Body of pancreas (tissue), 4 donors: ENCODE data around the gene ID2. TPM values are rescaled to one million over a fixed set of nuclear protein-coding genes. Genes with fewer than 3 reads are reported as not detected.

ENCODE experiments used
- ATAC-seq: fragments of 150-250 bp; one replicate; pipeline ENCODE4 v1.9.1; 2016
- DNase-seq, 4 donors: peaks; one replicate each; pipeline ENCODE4 v3.0.0-alpha.2; 2019
- H3K27ac ChIP-seq, 4 donors: fragments of 200-600 bp; sonication (generic); 1 replicate in 3 of 4; 2 replicates in 1 of 4; pipeline versions ENCODE4 v1.5.1 to v1.6.1; 2016 to 2019; ENCODE audit warnings: mild to moderate bottlenecking in 1 of 4, mixed read lengths in 1 of 4, moderate library complexity in 1 of 4
- H3K27me3 ChIP-seq, 2 donors: fragments of 200-600 bp; sonication (generic); one replicate each; pipeline ENCODE4 v1.6.0; 2016; ENCODE audit warnings: mild to moderate bottlenecking in 1 of 2
- H3K36me3 ChIP-seq, 2 donors: fragments of 200-600 bp; sonication (generic); replicated peaks in 1 of 2; 2 replicates each; pipeline ENCODE4 v1.5.1; 2016; ENCODE audit warnings: low read depth in 2 of 2; ENCODE audit not compliant: insufficient read depth in 1 of 2
- H3K4me1 ChIP-seq: fragments of 200-600 bp; sonication (generic); one replicate; pipeline ENCODE4 v1.6.0; 2016
- H3K4me3 ChIP-seq, 2 donors: fragments of 200-600 bp; sonication (generic); 1 replicate in 1 of 2; 2 replicates in 1 of 2; pipeline ENCODE4 v1.5.1; 2016 to 2019
- H3K9me3 ChIP-seq, 3 donors: fragments of 200-600 bp; sonication (generic); 1 replicate in 2 of 3; 2 replicates in 1 of 3; pipeline ENCODE4 v1.5.1; 2016
- CTCF ChIP-seq, 7 experiments: fragments of 450-650 bp in 4 of 7; fragments of 200-600 bp in 3 of 7; sonication (generic) in 3 of 7; IDR thresholded peaks; one replicate each; pipeline ENCODE4 v1.5.1; 2016 to 2019; ENCODE audit warnings: antibody characterized with exemption in 7 of 7
- POLR2A ChIP-seq, 3 donors: fragments of 450-650 bp; IDR thresholded peaks; one replicate each; pipeline ENCODE4 v1.6.1; 2016; ENCODE audit warnings: antibody characterized with exemption in 3 of 3, mild to moderate bottlenecking in 2 of 3
- WGBS, 2 donors: methylation state at CpG; one replicate each; pipeline ENCODE4 v1.1.5; 2017; 5-methylcytosine and 5-hydroxymethylcytosine counted together
- intact Hi-C: fragments of 100-400 bp; cut with DNase I; formaldehyde crosslinking; loops from one replicate; pipeline ENCODE4 v1.15.1; 2023
- total RNA-seq, 2 donors: library from RNA; depleted of rRNA; stranded (reverse); fragments of >200 nt; gene quantifications; one replicate each; pipeline ENCODE4 v1.1.0, GENCODE V29; 2016

Gene ID2
- 100 to 1,000 TPM in 1 of 2 donors, 10 to 100 TPM in 1; 50.3 to 157 TPM for total RNA-seq

GRCh38 chr2:8681786-8682692, at the start of gene ID2:
Gene ID2, plus strand, starts transcription at chr2:8682056. Its CDS starts 110 bp downstream, at chr2:8682166.
- intact Hi-C loops: no loop called here
- H3K4me1 ChIP-seq: peaks cover 41% of the 10 kb centered on the region
- peak; percentile 70 for ATAC-seq

GRCh38 chr2:8632755-8633154, 49.1 kb upstream of the ID2 start:
- Histone ChIP-seq H3K27me3 (no peaks in the 10 kb centered on the region), H3K36me3 (no peaks in the 10 kb centered on the region), H3K27ac (no peak overlapping the region), H3K4me3 (no peak overlapping the region), H3K9me3 (no peaks in the 10 kb centered on the region), H3K4me1 (peaks cover 14% of the 10 kb centered on the region)
- WGBS, 2 donors: 89 to 93% methylated on average over 10 to 11 of the region's 11 CpGs
- DNase-seq (no peak), ATAC-seq (no peak)
- TF ChIP-seq CTCF (IDR thresholded peaks at IDR 0.05) (no peak), POLR2A (IDR thresholded peaks at IDR 0.05) (no peak)
- intact Hi-C loops: no loop called here

More at GRCh38 chr2:8681786-8682692, at the start of gene ID2:
- Histone ChIP-seq H3K9me3 (no peaks in the 10 kb centered on the region), H3K36me3 (no peaks in the 10 kb centered on the region), H3K4me3 (peak within 1 kb of the TSS; percentile 43 to 45), H3K27ac (peak within 1 kb of the TSS; percentile 89 to 99 (median 98)), H3K27me3 (no peaks in the 10 kb centered on the region)
- 1 to 4% methylated on average over 7 to 52 of the region's 70 CpGs for WGBS, 2 donors
- TF ChIP-seq CTCF (IDR thresholded peaks at IDR 0.05) (peak in 1 of 7 experiments; percentile 22), POLR2A (IDR thresholded peaks at IDR 0.05) (peak; percentile 99 to 100 (median 100))
- DNase-seq: peak; percentile 99

GRCh38 chr2:8633186-8633734, 48.6 kb upstream of the ID2 start:
- WGBS, 2 donors: 40 to 58% methylated on average over 5 to 7 of the region's 7 CpGs
- Histone ChIP-seq H3K27ac (peak overlapping the region in 2 of 4 donors; percentile 27 to 29), H3K4me3 (no peak overlapping the region), H3K9me3 (no peaks in the 10 kb centered on the region), H3K36me3 (no peaks in the 10 kb centered on the region), H3K27me3 (no peaks in the 10 kb centered on the region), H3K4me1 (peaks cover 14% of the 10 kb centered on the region)
- DNase-seq: no peak
- ATAC-seq: peak; percentile 3
- TF ChIP-seq POLR2A (IDR thresholded peaks at IDR 0.05) (no peak), CTCF (IDR thresholded peaks at IDR 0.05) (no peak)
- intact Hi-C loops: no loop called here

GRCh38 chr2:8633735-8634313, 48.0 kb upstream of the ID2 start:
- ATAC-seq (peak; percentile 68), DNase-seq (peak in 2 of 4 donors; percentile 30 to 53)
- no peak for TF ChIP-seq POLR2A (IDR thresholded peaks at IDR 0.05)
- no peak for TF ChIP-seq CTCF (IDR thresholded peaks at IDR 0.05)
- Histone ChIP-seq H3K4me1 (peaks cover 14% of the 10 kb centered on the region), H3K9me3 (no peaks in the 10 kb centered on the region), H3K27ac (peak overlapping the region in 2 of 4 donors; percentile 27 to 29), H3K36me3 (no peaks in the 10 kb centered on the region), H3K27me3 (no peaks in the 10 kb centered on the region), H3K4me3 (no peak overlapping the region)
- WGBS, 2 donors: 30 to 32% methylated on average over 14 of the region's 14 CpGs
- intact Hi-C loops: no loop called here
